Measurements from ENCODE around the gene KIF13A.
A peak's percentile ranks its signal among the peaks of the same experiment; 100 is the strongest.
"Not testable (repeated sequence)": the region's sequence is repeated elsewhere in the genome, so short reads cannot be mapped to it uniquely, and the experiment has no call there.

Gene KIF13A

GRCh38 chr6:17842014-17842776 is 145.2 kb downstream of the KIF13A start:
- DNase-seq: no peak

- no peak for DNase-seq
These were observed 147.8 kb downstream of the KIF13A start for GRCh38 chr6:17839513-17840223.

GRCh38 chr6:17836293-17836692 is 151.1 kb downstream of the KIF13A start:
- DNase-seq: no peak

- no peak for DNase-seq
These were observed 151.7 kb downstream of the KIF13A start for GRCh38 chr6:17835784-17836183.

- peak; percentile 54 for DNase-seq
These were observed 156.3 kb downstream of the KIF13A start for GRCh38 chr6:17831135-17831534.

- DNase-seq: no peak
These were observed 157.5 kb downstream of the KIF13A start for GRCh38 chr6:17829905-17830304.

GRCh38 chr6:17828149-17828548 is 159.3 kb downstream of the KIF13A start:
- no peak for DNase-seq

GRCh38 chr6:17826301-17826700 is 161.1 kb downstream of the KIF13A start:
- DNase-seq: no peak

- no peak for DNase-seq
These were observed 167.4 kb downstream of the KIF13A start for GRCh38 chr6:17820055-17820454.

GRCh38 chr6:17817763-17818162 is 169.7 kb downstream of the KIF13A start:
- no peak for DNase-seq

- DNase-seq: peak; percentile 36
These were observed 170.4 kb downstream of the KIF13A start for GRCh38 chr6:17816921-17817611.

- no peak for DNase-seq
These were observed 173.9 kb downstream of the KIF13A start for GRCh38 chr6:17813542-17813941.

- no peak for DNase-seq
These were observed 175.1 kb downstream of the KIF13A start for GRCh38 chr6:17812311-17812710.

GRCh38 chr6:17808609-17809008 is 178.8 kb downstream of the KIF13A start:
- DNase-seq: peak; percentile 15

- DNase-seq: not testable (repeated sequence)
These were observed 180.0 kb downstream of the KIF13A start for GRCh38 chr6:17807431-17807830.

- DNase-seq: no peak
These were observed 184.0 kb downstream of the KIF13A start for GRCh38 chr6:17803409-17803808.

GRCh38 chr6:17798477-17799154 is 188.8 kb downstream of the KIF13A start:
- no peak for DNase-seq

- no peak for DNase-seq
These were observed 196.9 kb downstream of the KIF13A start for GRCh38 chr6:17790489-17790888.

GRCh38 chr6:17785094-17785787 is 202.2 kb downstream of the KIF13A start:
- no peak for DNase-seq

GRCh38 chr6:17780061-17780460 is 207.4 kb downstream of the KIF13A start:
- DNase-seq: no peak

GRCh38 chr6:17771609-17772008 is 215.8 kb downstream of the KIF13A start:
- no peak for DNase-seq

GRCh38 chr6:17768881-17769280 is 218.6 kb downstream of the KIF13A start:
- DNase-seq: no peak

GRCh38 chr6:17768388-17768787 is 219.0 kb downstream of the KIF13A start:
- DNase-seq: no peak
